K562 (cell line): ENCODE measurements around the gene NCKIPSD. TPM values are rescaled to one million over a fixed set of nuclear protein-coding genes. Genes with fewer than 3 reads are reported as not detected.

ENCODE experiments used
- CUX1 ChIP-seq: fragments of 200-800 bp; sonication (Bioruptor generic); IDR thresholded peaks from 2 replicates; pipeline ENCODE4 v1.6.1; 2016; ENCODE audit warnings: missing genetic modification characterization, missing compliant biosample characterization
- FIP1L1 ChIP-seq: fragments of 200-400 bp; formaldehyde crosslinking; IDR thresholded peaks from 2 replicates; pipeline ENCODE4 v1.6.1; 2018; ENCODE audit warnings: mild to moderate bottlenecking, low read depth, low read length; ENCODE audit not compliant: poor library complexity, severe bottlenecking
- FOXM1 ChIP-seq, 2 experiments: fragments of 450-650 bp in 1 of 2; sonication (generic) in 1 of 2; formaldehyde crosslinking in 1 of 2; IDR thresholded peaks; 2 replicates each; pipeline versions ENCODE4 v1.6.1 to v1.9.0; 2017 to 2022; ENCODE audit warnings: low read depth in 2 of 2, mild to moderate bottlenecking in 2 of 2, missing genetic modification reagents in 1 of 2, moderate library complexity in 1 of 2
- HCFC1 ChIP-seq: IDR thresholded peaks from 2 replicates; pipeline ENCODE4 v1.6.1; 2012; ENCODE audit warnings: low read depth, low read length, improper control_type of control experiment
- HMGN3 ChIP-seq: IDR thresholded peaks from 2 replicates; pipeline ENCODE4 v1.6.1; 2011; ENCODE audit warnings: borderline replicate concordance, low read depth, mild to moderate bottlenecking, mixed read lengths, low read length; ENCODE audit not compliant: insufficient read length; ENCODE audit errors: extremely low read depth
- SMC3 ChIP-seq: conservative IDR thresholded peaks from 2 replicates; pipeline ENCODE4 v1.6.1; 2011; ENCODE audit warnings: low read depth, low read length, improper control_type of control experiment; ENCODE audit not compliant: insufficient read depth
- UBTF ChIP-seq, 2 experiments: IDR thresholded peaks; 2 replicates each; pipeline ENCODE4 v1.6.1; 2012; ENCODE audit warnings: improper control_type of control experiment in 2 of 2, low read depth in 2 of 2, low read length in 2 of 2, borderline replicate concordance in 1 of 2
- ZNF407 ChIP-seq: fragments of 450-650 bp; IDR thresholded peaks from 2 replicates; pipeline ENCODE4 v1.6.1; 2016; ENCODE audit warnings: low read depth
- ZNF561 ChIP-seq: fragments of 450-650 bp; formaldehyde crosslinking; conservative IDR thresholded peaks from 2 replicates; pipeline ENCODE4 v1.4.0; 2020; ENCODE audit warnings: mild to moderate bottlenecking, moderate library complexity
- polyA plus RNA-seq, 8 experiments: library from polyadenylated mRNA; depleted of rRNA in 4 of 8; stranded (reverse) in 5 of 8; unstranded in 3 of 8; fragments of >200 nt; fragmentation: Nextera tagmentation in 2 of 8; fragmentation: Illumina TruSeq in 1 of 8; extraction: Ambion mirVana in 2 of 8; extraction: Trizol in 1 of 8; gene quantifications; 2 replicates each; pipeline versions ENCODE4 v1.2.1 to v1.2.3, GENCODE V29; 2011 to 2014; ENCODE audit warnings: inconsistent platforms in 1 of 8, missing spikeins in 1 of 8
- total RNA-seq, 7 experiments: library from RNA; depleted of rRNA in 6 of 7; stranded (reverse); fragments of >200 nt in 6 of 7; fragmentation: Illumina TruSeq in 2 of 7; extraction: Trizol in 2 of 7; gene quantifications; 2 replicates each; pipeline versions ENCODE4 v1.2.1 to v1.2.3, GENCODE V29; 2011 to 2021; ENCODE audit warnings: low replicate concordance in 1 of 7

NCKIPSD gene
- total and polyA plus RNA-seq, 9 of the 15 experiments (the other 6 are each of a cell fraction or from before 2014, with no cell fraction given): 0.49 to 24.4 (median 12.3) TPM

- TF ChIP-seq HCFC1 (peak; percentile 40; the same call in 1 of the 2 replicates), ZNF407 (no peak), SMC3 (no peak), FOXM1 (IDR thresholded peaks at IDR 0.05; ENCODE audit: low read depth) (no peak), FOXM1 (CRISPR knock-in tag; IDR thresholded peaks at IDR 0.05; ENCODE audit: low read depth) (peak; percentile 99), UBTF (IDR thresholded peaks at IDR 0.05; ENCODE audit: borderline replicate concordance in 1 of 2, low read depth in 2 of 2, low read length in 2 of 2) (no peak), FIP1L1 (peak; percentile 14), ZNF561 (CRISPR knock-in tag) (no peak), CUX1 (CRISPR knock-in tag) (peak; percentile 58; the same call in 1 of the 2 replicates), HMGN3 (no peak)
Observed at GRCh38 chr3:48661501-48662144, 24.1 kb downstream of the NCKIPSD start (continued).
